Activated T-cell treated with anti-CD3 and anti-CD28 coated beads, Interleukin-2, amount 50 U/mL, for 24 hours (primary cell): ENCODE data around the gene TFF1.

ENCODE experiments used
- DNase-seq: peaks from one replicate; pipeline ENCODE4 v3.0.0-alpha.2; 2020
- H3K27ac Mint-ChIP-seq: 2 replicates; pipeline ENCODE4 v1.8.0; 2020; ENCODE audit warnings: mild to moderate bottlenecking, mixed read lengths
- H3K27me3 Mint-ChIP-seq: 2 replicates; pipeline ENCODE4 v1.8.0; 2020; ENCODE audit warnings: mixed read lengths
- H3K36me3 Mint-ChIP-seq: 2 replicates; pipeline ENCODE4 v1.8.0; 2020; ENCODE audit warnings: low read depth, mixed read lengths
- H3K4me1 Mint-ChIP-seq: 2 replicates; pipeline ENCODE4 v1.8.0; 2020; ENCODE audit warnings: low read depth, mixed read lengths
- H3K4me3 Mint-ChIP-seq: 2 replicates; pipeline ENCODE4 v1.8.0; 2020; ENCODE audit warnings: mild to moderate bottlenecking, moderate library complexity, mixed read lengths
- H3K9me3 Mint-ChIP-seq: 2 replicates; pipeline ENCODE4 v1.8.0; 2020; ENCODE audit warnings: mixed read lengths

TFF1 gene

GRCh38 chr21:42392731-42393442, 26.6 kb upstream of the TFF1 start:
- Mint-ChIP-seq H3K4me3 (peak overlapping the region; percentile 52), H3K27ac (peak overlapping the region; percentile 86), H3K4me1 (peaks cover 79% of the 10 kb centered on the region), H3K27me3 (no peaks in the 10 kb centered on the region), H3K9me3 (no peaks in the 10 kb centered on the region), H3K36me3 (peaks cover 30% of the 10 kb centered on the region)
- DNase-seq = no peak

- no peak for DNase-seq
- Mint-ChIP-seq H3K4me1 (peaks cover 81% of the 10 kb centered on the region), H3K4me3 (no peak overlapping the region), H3K27me3 (no peaks in the 10 kb centered on the region), H3K9me3 (no peaks in the 10 kb centered on the region), H3K36me3 (peaks cover 36% of the 10 kb centered on the region), H3K27ac (peak overlapping the region; percentile 55)
Observed at GRCh38 chr21:42391297-42391696, 25.0 kb upstream of the TFF1 start.

- Mint-ChIP-seq H3K27ac (no peak overlapping the region), H3K36me3 (peaks cover 36% of the 10 kb centered on the region), H3K4me1 (peaks cover 79% of the 10 kb centered on the region), H3K27me3 (no peaks in the 10 kb centered on the region), H3K9me3 (no peaks in the 10 kb centered on the region), H3K4me3 (no peak overlapping the region)
- no peak for DNase-seq
Observed at GRCh38 chr21:42390696-42391095, 24.4 kb upstream of the TFF1 start.

- H3K4me1 Mint-ChIP-seq = peaks cover 79% of the 10 kb centered on the region
- H3K9me3 Mint-ChIP-seq = no peaks in the 10 kb centered on the region
- H3K36me3 Mint-ChIP-seq = peaks cover 36% of the 10 kb centered on the region
- no peak for DNase-seq
- H3K27ac Mint-ChIP-seq = no peak overlapping the region
- H3K27me3 Mint-ChIP-seq = no peaks in the 10 kb centered on the region
- H3K4me3 Mint-ChIP-seq = no peak overlapping the region
Observed at GRCh38 chr21:42390193-42390592, 23.9 kb upstream of the TFF1 start.

- Mint-ChIP-seq H3K27me3 (no peaks in the 10 kb centered on the region), H3K4me1 (peaks cover 75% of the 10 kb centered on the region), H3K27ac (peak overlapping the region; percentile 6), H3K9me3 (no peaks in the 10 kb centered on the region), H3K36me3 (peaks cover 32% of the 10 kb centered on the region), H3K4me3 (peak overlapping the region; percentile 28)
- DNase-seq = no peak
Observed at GRCh38 chr21:42389449-42389835, 23.1 kb upstream of the TFF1 start.

- H3K36me3 Mint-ChIP-seq = peaks cover 32% of the 10 kb centered on the region
- no peaks in the 10 kb centered on the region for H3K9me3 Mint-ChIP-seq
- peaks cover 74% of the 10 kb centered on the region for H3K4me1 Mint-ChIP-seq
- H3K27me3 Mint-ChIP-seq = no peaks in the 10 kb centered on the region
- H3K4me3 Mint-ChIP-seq = peak overlapping the region; percentile 28
- no peak for DNase-seq
- H3K27ac Mint-ChIP-seq = no peak overlapping the region
Observed at GRCh38 chr21:42388740-42389448, 22.6 kb upstream of the TFF1 start.

GRCh38 chr21:42387843-42388340, 21.6 kb upstream of the TFF1 start:
- Mint-ChIP-seq H3K36me3 (peaks cover 30% of the 10 kb centered on the region), H3K9me3 (no peaks in the 10 kb centered on the region), H3K4me1 (peaks cover 64% of the 10 kb centered on the region), H3K27ac (no peak overlapping the region), H3K4me3 (no peak overlapping the region), H3K27me3 (no peaks in the 10 kb centered on the region)
- DNase-seq = no peak

GRCh38 chr21:42387164-42387563, 20.8 kb upstream of the TFF1 start:
- H3K27ac Mint-ChIP-seq = no peak overlapping the region
- no peak for DNase-seq
- H3K9me3 Mint-ChIP-seq = no peaks in the 10 kb centered on the region
- H3K4me3 Mint-ChIP-seq = no peak overlapping the region
- no peaks in the 10 kb centered on the region for H3K27me3 Mint-ChIP-seq
- H3K36me3 Mint-ChIP-seq = peaks cover 30% of the 10 kb centered on the region
- H3K4me1 Mint-ChIP-seq = peaks cover 56% of the 10 kb centered on the region

- H3K36me3 Mint-ChIP-seq = peaks cover 35% of the 10 kb centered on the region
- H3K4me3 Mint-ChIP-seq = no peak overlapping the region
- no peak for DNase-seq
- peaks cover 52% of the 10 kb centered on the region for H3K4me1 Mint-ChIP-seq
- no peaks in the 10 kb centered on the region for H3K27me3 Mint-ChIP-seq
- no peak overlapping the region for H3K27ac Mint-ChIP-seq
- peaks cover 8% of the 10 kb centered on the region for H3K9me3 Mint-ChIP-seq
Observed at GRCh38 chr21:42386034-42386591, 19.8 kb upstream of the TFF1 start.

- Mint-ChIP-seq H3K9me3 (peaks cover 8% of the 10 kb centered on the region), H3K4me1 (peaks cover 47% of the 10 kb centered on the region), H3K4me3 (no peak overlapping the region), H3K27ac (no peak overlapping the region), H3K36me3 (peaks cover 36% of the 10 kb centered on the region), H3K27me3 (no peaks in the 10 kb centered on the region)
- no peak for DNase-seq
Observed at GRCh38 chr21:42385619-42386018, 19.3 kb upstream of the TFF1 start.

GRCh38 chr21:42384989-42385388, 18.7 kb upstream of the TFF1 start:
- no peak for DNase-seq
- peaks cover 8% of the 10 kb centered on the region for H3K9me3 Mint-ChIP-seq
- H3K36me3 Mint-ChIP-seq = peaks cover 38% of the 10 kb centered on the region
- H3K4me1 Mint-ChIP-seq = peaks cover 40% of the 10 kb centered on the region
- no peak overlapping the region for H3K4me3 Mint-ChIP-seq
- H3K27me3 Mint-ChIP-seq = no peaks in the 10 kb centered on the region
- no peak overlapping the region for H3K27ac Mint-ChIP-seq

- peaks cover 33% of the 10 kb centered on the region for H3K36me3 Mint-ChIP-seq
- H3K9me3 Mint-ChIP-seq = peaks cover 8% of the 10 kb centered on the region
- H3K4me1 Mint-ChIP-seq = peaks cover 37% of the 10 kb centered on the region
- no peak overlapping the region for H3K27ac Mint-ChIP-seq
- no peak for DNase-seq
- no peak overlapping the region for H3K4me3 Mint-ChIP-seq
- no peaks in the 10 kb centered on the region for H3K27me3 Mint-ChIP-seq
Observed at GRCh38 chr21:42384156-42384945, 18.0 kb upstream of the TFF1 start.

GRCh38 chr21:42383331-42383730, 17.0 kb upstream of the TFF1 start:
- peaks cover 30% of the 10 kb centered on the region for H3K4me1 Mint-ChIP-seq
- H3K36me3 Mint-ChIP-seq = peaks cover 25% of the 10 kb centered on the region
- DNase-seq = no peak
- H3K27ac Mint-ChIP-seq = no peak overlapping the region
- peaks cover 8% of the 10 kb centered on the region for H3K9me3 Mint-ChIP-seq
- H3K27me3 Mint-ChIP-seq = no peaks in the 10 kb centered on the region
- no peak overlapping the region for H3K4me3 Mint-ChIP-seq

- Mint-ChIP-seq H3K9me3 (peaks cover 8% of the 10 kb centered on the region), H3K27ac (no peak overlapping the region), H3K36me3 (peaks cover 21% of the 10 kb centered on the region), H3K4me3 (no peak overlapping the region), H3K27me3 (no peaks in the 10 kb centered on the region), H3K4me1 (peaks cover 26% of the 10 kb centered on the region)
- no peak for DNase-seq
Observed at GRCh38 chr21:42382915-42383314, 16.6 kb upstream of the TFF1 start.
